HepG2 (cell line): Measurements from ENCODE around the gene DNMBP. TPM values are rescaled to one million over a fixed set of nuclear protein-coding genes. Genes with fewer than 3 reads are reported as not detected.

Experiments
- ATAC-seq: fragments of 200-7000 bp; cut with Tn5 transposase; 3 replicates; pipeline ENCODE4 v1.9.1; 2020; ENCODE audit warnings: mild to moderate bottlenecking, moderate library complexity
- BruUV-seq: library from RNA; stranded (reverse); fragments of 400-500 nt; replicated peaks from 2 replicates; lab custom pipeline; 2021; lab: Mats Ljungman, UMichigan
- CTCF ChIA-PET: fragments of 300-600 bp; formaldehyde crosslinking; extraction: SDS; loops from one replicate; lab custom pipeline; 2021; ENCODE audit warnings: low total read pairs, inconsistent platforms, low intra/inter-chr PET ratio; lab: Yijun Ruan, JAX
- POLR2A ChIA-PET: fragments of 350-600 bp; sonication (Branson Sonifier 250); formaldehyde crosslinking; loops from one replicate; lab custom pipeline; 2020; ENCODE audit warnings: antibody characterized with exemption, inconsistent platforms; lab: Yijun Ruan, JAX
- DNase-seq: peaks from one replicate; pipeline ENCODE4 v3.0.0-alpha.2; 2015; ENCODE audit warnings: low spot score
- FAIRE-seq: peaks from 3 replicates; lab custom pipeline; 2011; peaks lifted over from hg19 to GRCh38; lab: Jason Lieb, UNC
- H2AFZ ChIP-seq: one replicate; pipeline ENCODE4 v1.6.1; 2011; ENCODE audit warnings: low read length, inconsistent platforms
- H3K27ac ChIP-seq: fragments of 300-600 bp; 3 replicates; pipeline ENCODE4 v1.8.0; 2011; ENCODE audit warnings: mixed run types, mild to moderate bottlenecking, mixed read lengths, low read length, inconsistent platforms; ENCODE audit not compliant: insufficient read depth; ENCODE audit errors: extremely low read length
- H3K27me3 ChIP-seq, 2 experiments: fragments of 200-600 bp in 1 of 2; 2 replicates in 1 of 2; 3 replicates in 1 of 2; pipeline versions ENCODE4 v1.6.0 to v1.8.0; 2011; ENCODE audit warnings: low read length in 2 of 2, mild to moderate bottlenecking in 2 of 2, moderate library complexity in 2 of 2, inconsistent platforms in 1 of 2; ENCODE audit not compliant: insufficient read depth in 2 of 2, control insufficient read depth in 1 of 2
- H3K36me3 ChIP-seq, 2 experiments: fragments of 200-600 bp in 1 of 2; replicated peaks in 1 of 2; 2 replicates in 1 of 2; 3 replicates in 1 of 2; pipeline versions ENCODE4 v1.5.1 to v1.8.0; 2011; ENCODE audit warnings: low read length in 2 of 2, inconsistent platforms in 1 of 2; ENCODE audit not compliant: insufficient read depth in 2 of 2, control insufficient read depth in 1 of 2
- H3K4me1 ChIP-seq: 2 replicates; pipeline ENCODE4 v1.5.1; 2012; ENCODE audit warnings: low read length, inconsistent platforms; ENCODE audit not compliant: insufficient read depth
- H3K4me2 ChIP-seq: 2 replicates; pipeline ENCODE4 v1.6.0; 2011; ENCODE audit warnings: low read depth, low read length, inconsistent platforms
- H3K4me3 ChIP-seq, 3 experiments: fragments of 200-600 bp in 1 of 3; sonication (generic), shearing (Covaris generic) in 1 of 3; replicated peaks in 1 of 3; 2 replicates each; pipeline ENCODE4 v1.5.1; 2011 to 2016; ENCODE audit warnings: low read length in 3 of 3, inconsistent platforms in 2 of 3, low read depth in 2 of 3, mild to moderate bottlenecking in 2 of 3, control low read depth in 1 of 3, mixed read lengths in 1 of 3; ENCODE audit not compliant: insufficient read depth in 1 of 3
- H3K79me2 ChIP-seq: one replicate; pipeline ENCODE4 v1.6.1; 2011; ENCODE audit warnings: low read length, inconsistent platforms; ENCODE audit not compliant: insufficient read depth
- H3K9ac ChIP-seq: 2 replicates; pipeline ENCODE4 v1.6.0; 2011; ENCODE audit warnings: mild to moderate bottlenecking, low read depth, low read length, inconsistent platforms; ENCODE audit not compliant: insufficient read depth
- H3K9me3 ChIP-seq: 2 replicates; pipeline ENCODE4 v1.5.1; 2012; ENCODE audit warnings: mild to moderate bottlenecking, low read length
- H4K20me1 ChIP-seq: 2 replicates; pipeline ENCODE4 v1.6.0; 2011; ENCODE audit warnings: inconsistent platforms, mild to moderate bottlenecking, low read length, moderate library complexity; ENCODE audit not compliant: insufficient read depth
- IKZF1 ChIP-seq: fragments of 450-650 bp; IDR thresholded peaks from 2 replicates; pipeline ENCODE4 v1.7.1; 2016
- NR1H2 ChIP-seq: sonication (generic); formaldehyde crosslinking; IDR thresholded peaks from 2 replicates; pipeline ENCODE4 v1.8.1; 2022; ENCODE audit warnings: low read depth, missing genetic modification reagents, borderline replicate concordance
- RFX5 ChIP-seq: IDR thresholded peaks from 2 replicates; pipeline ENCODE4 v1.6.1; 2011; ENCODE audit warnings: low read depth, low read length, improper control_type of control experiment
- ZNF605 ChIP-seq: sonication (generic); formaldehyde crosslinking; IDR thresholded peaks from 2 replicates; pipeline ENCODE4 v1.8.0; 2022; ENCODE audit warnings: mild to moderate bottlenecking, missing genetic modification reagents
- WGBS: methylation state at CpG from one replicate; pipeline ENCODE4 v1.1.6; 2017; ENCODE audit warnings: low lambda C conversion rate; 5-methylcytosine and 5-hydroxymethylcytosine counted together
- in situ Hi-C: cut with HindIII; loops from 2 replicates; pipeline ENCODE4 v1.10.0; 2017; ENCODE audit warnings: low pct_unique_long_range_greater_than_20kb; ENCODE audit not compliant: extremely low pct_ligation_motif_present
- intact Hi-C: fragments of 100-400 bp; cut with micrococcal nuclease; formaldehyde crosslinking; loops from one replicate; pipeline ENCODE4 v1.10.0; 2022; ENCODE audit not compliant: unreplicated experiment
- polyA plus RNA-seq, 8 experiments: library from polyadenylated mRNA; depleted of rRNA in 3 of 8; stranded (reverse) in 7 of 8; unstranded in 1 of 8; fragments of >200 nt; fragmentation: Illumina TruSeq in 4 of 8; extraction: Trizol in 4 of 8; gene quantifications; 2 replicates each; pipeline versions ENCODE4 v1.2.1 to v1.2.3, GENCODE V29; 2011 to 2016; ENCODE audit warnings: low read depth in 4 of 8, missing spikeins in 1 of 8, mixed read lengths in 1 of 8; ENCODE audit not compliant: insufficient read depth in 1 of 8
- total RNA-seq, 5 experiments: library from RNA; depleted of rRNA; stranded (reverse); fragments of >200 nt; fragmentation: Illumina TruSeq; extraction: Trizol; gene quantifications; 2 replicates each; pipeline ENCODE4 v1.2.3, GENCODE V29; 2016; ENCODE audit warnings: low read depth in 1 of 5
- TF ChIP-seq, protein P1 (sequence below): sonication (generic); formaldehyde crosslinking; IDR thresholded peaks from 2 replicates; pipeline ENCODE4 v1.4.0; 2020; ENCODE audit warnings: missing genetic modification reagents
- TF ChIP-seq, protein P2 (sequence below): IDR thresholded peaks from 2 replicates; pipeline ENCODE4 v1.6.1; 2016; ENCODE audit warnings: low read depth, borderline replicate concordance
- TF ChIP-seq, protein P3 (sequence below): sonication (generic); formaldehyde crosslinking; IDR thresholded peaks from 2 replicates; pipeline ENCODE4 v1.8.0; 2022; ENCODE audit warnings: low read depth, missing genetic modification reagents

Gene DNMBP
- total and polyA plus RNA-seq, 2 of the 13 experiments (the other 11 are each of a cell fraction or from before 2014, with no cell fraction given), result 3.6 to 6.3 TPM

DNA sequence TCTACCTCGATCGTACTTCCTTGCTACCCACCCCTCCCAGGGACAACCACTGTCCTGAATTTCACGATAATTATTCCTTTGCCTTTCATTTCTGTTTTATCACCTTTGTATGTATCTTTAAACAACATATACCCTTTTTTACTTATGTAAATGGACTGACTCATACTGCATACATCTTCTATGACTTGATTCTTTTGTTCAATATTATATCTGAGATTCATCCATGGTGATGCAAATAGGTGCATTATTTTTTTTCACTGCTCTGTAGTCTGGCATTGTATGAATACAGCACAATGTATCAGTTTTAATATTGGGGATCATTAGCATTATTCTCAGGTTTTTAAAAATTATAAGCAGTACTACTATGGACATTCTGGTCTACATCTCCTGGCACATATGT, 157.9 kb downstream of the DNMBP start:
- CTCF ChIA-PET, result no interaction called here
- intact Hi-C loops, result no loop called here
- Histone ChIP-seq H3K79me2 (no peaks in the 10 kb centered on the region), H3K27me3 (no peaks in the 10 kb centered on the region), H3K9ac (no peak overlapping the region), H3K9me3 (no peaks in the 10 kb centered on the region), H3K36me3 (peaks cover 18 to 56% of the 10 kb centered on the region in 2 experiments), H3K4me3 (no peak overlapping the region), H4K20me1 (no peaks in the 10 kb centered on the region; the same call in none of the 2 replicates), H3K27ac (no peak overlapping the region), H3K4me1 (peaks cover 42% of the 10 kb centered on the region), H3K4me2 (no peak overlapping the region), H2AFZ (no peak overlapping the region)
- BruUV-seq, result TSS peak; percentile 45
- 95% methylated on average over 3 of the region's 3 CpGs for WGBS
- TF ChIP-seq, protein P1, sequence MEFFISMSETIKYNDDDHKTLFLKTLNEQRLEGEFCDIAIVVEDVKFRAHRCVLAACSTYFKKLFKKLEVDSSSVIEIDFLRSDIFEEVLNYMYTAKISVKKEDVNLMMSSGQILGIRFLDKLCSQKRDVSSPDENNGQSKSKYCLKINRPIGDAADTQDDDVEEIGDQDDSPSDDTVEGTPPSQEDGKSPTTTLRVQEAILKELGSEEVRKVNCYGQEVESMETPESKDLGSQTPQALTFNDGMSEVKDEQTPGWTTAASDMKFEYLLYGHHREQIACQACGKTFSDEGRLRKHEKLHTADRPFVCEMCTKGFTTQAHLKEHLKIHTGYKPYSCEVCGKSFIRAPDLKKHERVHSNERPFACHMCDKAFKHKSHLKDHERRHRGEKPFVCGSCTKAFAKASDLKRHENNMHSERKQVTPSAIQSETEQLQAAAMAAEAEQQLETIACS (CRISPR knock-in tag), result no peak
- TF ChIP-seq, protein P2, sequence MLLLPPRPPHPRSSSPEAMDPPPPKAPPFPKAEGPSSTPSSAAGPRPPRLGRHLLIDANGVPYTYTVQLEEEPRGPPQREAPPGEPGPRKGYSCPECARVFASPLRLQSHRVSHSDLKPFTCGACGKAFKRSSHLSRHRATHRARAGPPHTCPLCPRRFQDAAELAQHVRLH (CRISPR knock-in tag), result no peak
- TF ChIP-seq, protein P3, sequence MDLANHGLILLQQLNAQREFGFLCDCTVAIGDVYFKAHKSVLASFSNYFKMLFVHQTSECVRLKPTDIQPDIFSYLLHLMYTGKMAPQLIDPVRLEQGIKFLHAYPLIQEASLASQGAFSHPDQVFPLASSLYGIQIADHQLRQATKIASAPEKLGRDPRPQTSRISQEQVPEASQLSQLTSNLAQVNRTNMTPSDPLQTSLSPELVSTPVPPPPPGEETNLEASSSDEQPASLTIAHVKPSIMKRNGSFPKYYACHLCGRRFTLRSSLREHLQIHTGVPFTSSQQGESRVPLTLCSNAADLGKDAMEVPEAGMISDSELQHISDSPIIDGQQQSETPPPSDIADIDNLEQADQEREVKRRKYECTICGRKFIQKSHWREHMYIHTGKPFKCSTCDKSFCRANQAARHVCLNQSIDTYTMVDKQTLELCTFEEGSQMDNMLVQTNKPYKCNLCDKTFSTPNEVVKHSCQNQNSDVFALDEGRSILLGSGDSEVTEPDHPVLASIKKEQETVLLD (CRISPR knock-in tag), result no peak
- TF ChIP-seq NR1H2 (CRISPR knock-in tag), result no peak
- no peak for TF ChIP-seq IKZF1
- no peak for TF ChIP-seq ZNF605 (CRISPR knock-in tag)
- TF ChIP-seq RFX5, result no peak
- POLR2A ChIA-PET, result no interaction called here
- in situ Hi-C loops, result loop anchor here (10.0 kb wide), 1 partner anchor 253 kb away; no protein-coding TSS in a partner anchor
- FAIRE-seq (no peak), ATAC-seq (no peak), DNase-seq (no peak)
